Stomach (tissue), 4 donors: Measurements from ENCODE around the gene PYHIN1.

Experiments
- EP300 ChIP-seq: sonication (generic); formaldehyde crosslinking; IDR thresholded peaks from one replicate; pipeline ENCODE4 v1.6.1; 2017; ENCODE audit warnings: antibody characterized with exemption
- POLR2A ChIP-seq, 4 donors: fragments of 450-650 bp; IDR thresholded peaks; one replicate each; pipeline ENCODE4 v1.6.1; 2016; ENCODE audit warnings: antibody characterized with exemption in 4 of 4, control low read depth in 2 of 4, mild to moderate bottlenecking in 1 of 4, moderate library complexity in 1 of 4
- POLR2AphosphoS5 ChIP-seq, 3 donors: sonication (generic); formaldehyde crosslinking; IDR thresholded peaks; one replicate each; pipeline ENCODE4 v1.6.1; 2016; ENCODE audit warnings: antibody characterized with exemption in 3 of 3
- TF ChIP-seq, protein P1 (sequence below), 7 experiments: fragments of 450-650 bp in 4 of 7; fragments of 200-600 bp in 3 of 7; sonication (generic) in 3 of 7; IDR thresholded peaks; one replicate each; pipeline ENCODE4 v1.5.1; 2016 to 2019; ENCODE audit warnings: antibody characterized with exemption in 7 of 7, control low read depth in 2 of 7, mild to moderate bottlenecking in 1 of 7

DNA sequence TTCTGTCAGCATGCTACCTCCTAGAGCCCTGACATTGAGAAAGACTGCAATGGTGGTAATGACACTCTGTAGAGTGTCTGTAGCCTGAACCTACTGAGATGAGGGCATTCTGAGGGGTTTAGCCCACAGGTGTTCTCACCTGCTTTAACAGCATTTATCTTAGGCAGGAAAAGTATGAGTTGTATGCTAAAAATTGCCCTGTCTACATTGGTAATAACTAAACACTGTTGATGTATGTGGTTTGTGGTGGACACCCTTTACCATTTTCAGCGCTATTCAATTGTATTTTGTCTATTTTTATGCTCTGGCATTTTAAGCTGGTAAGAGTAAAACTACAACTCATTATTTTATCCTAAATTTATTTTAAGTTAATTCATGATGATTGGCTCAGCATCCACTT, 10.0 kb downstream of the PYHIN1 start:
- TF ChIP-seq, protein P1, sequence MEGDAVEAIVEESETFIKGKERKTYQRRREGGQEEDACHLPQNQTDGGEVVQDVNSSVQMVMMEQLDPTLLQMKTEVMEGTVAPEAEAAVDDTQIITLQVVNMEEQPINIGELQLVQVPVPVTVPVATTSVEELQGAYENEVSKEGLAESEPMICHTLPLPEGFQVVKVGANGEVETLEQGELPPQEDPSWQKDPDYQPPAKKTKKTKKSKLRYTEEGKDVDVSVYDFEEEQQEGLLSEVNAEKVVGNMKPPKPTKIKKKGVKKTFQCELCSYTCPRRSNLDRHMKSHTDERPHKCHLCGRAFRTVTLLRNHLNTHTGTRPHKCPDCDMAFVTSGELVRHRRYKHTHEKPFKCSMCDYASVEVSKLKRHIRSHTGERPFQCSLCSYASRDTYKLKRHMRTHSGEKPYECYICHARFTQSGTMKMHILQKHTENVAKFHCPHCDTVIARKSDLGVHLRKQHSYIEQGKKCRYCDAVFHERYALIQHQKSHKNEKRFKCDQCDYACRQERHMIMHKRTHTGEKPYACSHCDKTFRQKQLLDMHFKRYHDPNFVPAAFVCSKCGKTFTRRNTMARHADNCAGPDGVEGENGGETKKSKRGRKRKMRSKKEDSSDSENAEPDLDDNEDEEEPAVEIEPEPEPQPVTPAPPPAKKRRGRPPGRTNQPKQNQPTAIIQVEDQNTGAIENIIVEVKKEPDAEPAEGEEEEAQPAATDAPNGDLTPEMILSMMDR (IDR thresholded peaks at IDR 0.05) = no peak
- no peak for TF ChIP-seq POLR2A (IDR thresholded peaks at IDR 0.05)
- TF ChIP-seq POLR2AphosphoS5 (IDR thresholded peaks at IDR 0.05) = no peak
- TF ChIP-seq EP300 = no peak
